GM18499 (cell line): ENCODE data around the gene MATN4.

Source experiments
- ATAC-seq: cut with Tn5 transposase; IDR thresholded peaks from one replicate; pipeline ENCODE4 v1.9.1; 2021; ENCODE audit warnings: moderate number of reproducible peaks; ENCODE audit not compliant: insufficient read depth, unreplicated experiment

The MATN4 gene

GRCh38 chr20:45317826-45318225 lies 9.7 kb upstream of the MATN4 start:
- ATAC-seq, result no peak

- ATAC-seq, result no peak
These were observed 8.3 kb upstream of the MATN4 start for GRCh38 chr20:45316150-45317080.

GRCh38 chr20:45315672-45316071 lies 7.6 kb upstream of the MATN4 start:
- no peak for ATAC-seq

DNA sequence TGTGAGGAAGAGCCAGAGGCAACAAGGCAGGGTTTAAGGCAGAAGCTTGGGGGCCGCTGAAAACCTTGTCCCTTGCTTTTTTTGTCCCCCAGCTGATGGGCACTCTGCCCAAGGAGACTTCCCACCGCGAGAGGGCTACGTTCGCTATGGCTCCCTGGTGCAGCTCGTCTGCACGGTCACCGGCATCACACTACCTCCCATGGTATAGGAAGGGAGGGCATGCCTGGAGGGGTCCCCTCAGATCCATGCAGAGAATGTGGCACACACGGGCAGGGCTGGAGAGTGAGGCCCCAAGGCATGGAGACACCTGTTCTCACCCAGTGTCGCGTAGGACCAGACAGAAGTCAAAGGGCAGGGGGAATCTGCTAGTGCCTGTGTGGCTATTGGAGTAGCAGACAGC lies 5.8 kb upstream of the MATN4 start:
- no peak for ATAC-seq

DNA sequence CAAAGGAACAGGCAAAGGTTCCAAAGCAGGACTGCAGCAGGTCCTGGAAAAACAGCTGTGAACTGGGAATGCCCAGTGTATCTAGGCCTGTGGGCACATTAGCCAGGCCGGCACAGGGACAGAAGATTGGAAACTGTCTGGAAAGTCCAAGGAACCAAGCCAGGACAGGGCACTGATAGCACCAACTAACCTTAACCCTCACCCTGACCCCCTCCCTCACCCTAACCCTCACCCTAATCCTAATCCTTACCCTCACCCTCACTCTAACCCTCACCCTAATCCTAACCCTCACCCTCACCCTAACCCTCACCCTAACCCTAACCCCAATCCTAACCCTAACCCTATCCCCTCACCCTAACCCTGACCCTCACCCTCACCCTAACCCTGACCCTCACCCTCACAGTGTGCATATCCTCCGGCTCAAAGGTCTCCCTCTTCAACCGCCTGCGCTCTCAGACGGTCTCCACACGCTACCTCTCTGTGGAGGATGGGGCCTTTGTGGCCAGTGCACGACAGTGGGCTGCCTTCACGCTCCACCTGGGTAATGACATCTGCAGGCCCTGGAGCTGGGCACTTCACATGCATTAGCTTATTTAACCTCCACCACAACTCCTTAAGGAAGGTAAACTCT lies 5.1 kb upstream of the MATN4 start:
- no peak for ATAC-seq

GRCh38 chr20:45312241-45312640 lies 4.1 kb upstream of the MATN4 start:
- ATAC-seq, result no peak

- ATAC-seq, result no peak
These were observed 3.6 kb upstream of the MATN4 start for GRCh38 chr20:45311589-45312211.

GRCh38 chr20:45309075-45309474 lies 976 bp upstream of the MATN4 start:
- no peak for ATAC-seq

DNA sequence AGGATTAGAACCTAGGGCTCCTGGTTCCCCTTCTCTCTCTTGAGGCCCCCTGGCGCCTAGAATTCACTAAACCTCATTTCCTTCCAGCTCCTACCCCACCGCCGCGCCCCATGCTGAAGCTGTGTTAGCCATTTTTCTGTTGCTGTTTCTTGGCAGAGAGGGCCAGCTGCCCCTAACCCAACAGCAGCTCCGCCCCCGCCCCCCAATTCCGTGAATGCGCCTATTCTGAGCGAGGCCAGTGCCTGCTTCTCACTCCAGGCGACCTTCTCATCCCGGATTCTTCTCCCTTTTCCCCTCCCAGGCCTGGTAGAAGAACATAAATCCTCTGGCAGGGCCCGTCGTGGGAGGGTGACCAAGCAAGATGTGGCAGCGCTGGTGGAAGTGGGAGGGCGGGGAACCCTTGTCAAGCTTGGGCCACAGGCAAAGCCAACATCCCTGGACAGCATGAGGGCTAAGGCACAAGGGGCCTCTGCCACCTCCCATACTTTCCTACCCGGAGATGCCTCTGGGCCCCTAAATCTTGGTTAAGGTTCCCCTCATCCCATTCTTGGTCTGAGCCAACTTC lies 941 bp downstream of the MATN4 start:
- ATAC-seq, result no peak

- no peak for ATAC-seq
These were observed 1.6 kb downstream of the MATN4 start, which contains the start of gene RBPJL for GRCh38 chr20:45306431-45306982. Gene RBPJL (plus strand): TSS chr20:45306840. CDS start chr20:45306923, 83 bp downstream.

- no peak for ATAC-seq
These were observed 2.8 kb downstream of the MATN4 start for GRCh38 chr20:45305262-45305661.

GRCh38 chr20:45304464-45304999 lies 3.6 kb downstream of the MATN4 start:
- no peak for ATAC-seq

DNA sequence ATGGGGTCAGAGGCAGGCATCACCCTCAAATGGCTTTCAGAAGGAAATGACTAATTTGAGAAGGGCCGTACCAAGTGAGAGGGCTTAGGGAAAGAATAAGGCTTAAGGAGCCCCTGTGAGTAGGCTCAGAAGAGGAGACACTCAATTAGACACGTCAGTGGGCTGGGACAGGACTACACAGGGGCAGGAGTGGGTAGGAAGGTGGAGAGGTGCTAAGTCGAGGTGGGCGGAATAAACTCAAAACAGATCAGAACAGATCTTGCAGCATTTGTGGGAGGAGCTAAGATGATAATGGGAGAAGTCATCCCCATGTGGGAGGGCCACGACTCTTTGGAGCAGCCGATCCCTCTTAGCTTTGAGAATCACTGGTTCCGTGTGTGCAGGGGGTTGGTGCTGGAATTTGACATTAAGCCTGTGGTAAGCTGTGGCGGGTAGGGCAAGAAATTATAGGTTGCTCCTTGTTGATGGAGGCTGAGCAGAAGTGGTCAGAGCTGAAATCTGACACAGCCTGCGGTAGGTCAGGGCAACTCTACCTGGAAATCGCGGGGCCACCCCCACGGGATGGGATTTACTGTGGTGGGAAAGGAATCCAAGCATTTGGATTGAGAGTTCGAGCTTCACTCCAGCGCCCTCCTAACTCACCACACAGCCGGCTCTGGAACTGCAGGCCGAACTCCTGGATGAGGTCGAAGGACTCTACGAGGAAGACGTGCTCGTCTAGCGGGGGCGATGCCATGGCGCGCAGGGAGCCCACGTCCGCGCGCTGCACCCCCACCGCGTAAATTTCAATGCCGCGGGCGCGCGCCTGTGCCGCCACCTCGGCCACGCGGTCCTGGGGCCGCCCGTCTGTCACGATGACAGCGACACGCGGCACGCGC lies 4.3 kb downstream of the MATN4 start:
- ATAC-seq, result no peak

DNA sequence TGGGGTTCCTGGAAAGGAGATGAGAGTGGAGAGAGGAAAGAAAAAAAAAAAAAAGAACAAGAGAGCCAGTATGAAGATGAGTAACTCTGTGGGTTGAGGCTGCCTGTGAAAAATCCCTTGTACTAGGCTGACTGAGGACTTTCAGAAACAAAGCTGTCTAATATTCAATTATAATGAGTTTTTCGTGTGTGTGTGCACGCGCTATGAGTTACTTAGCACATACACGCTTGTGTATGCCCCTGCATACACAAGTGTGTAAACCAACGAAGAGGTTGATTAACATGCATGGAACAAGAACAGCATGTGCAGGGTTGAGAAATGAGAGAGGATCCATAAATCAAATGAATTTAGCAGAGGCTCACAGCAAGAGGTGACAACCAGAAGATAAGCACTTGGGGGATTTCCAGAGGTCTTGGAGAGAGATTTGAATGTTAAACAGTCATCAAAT lies 6.3 kb downstream of the MATN4 start:
- ATAC-seq, result no peak

GRCh38 chr20:45300961-45301360 lies 7.1 kb downstream of the MATN4 start:
- ATAC-seq, result no peak

DNA sequence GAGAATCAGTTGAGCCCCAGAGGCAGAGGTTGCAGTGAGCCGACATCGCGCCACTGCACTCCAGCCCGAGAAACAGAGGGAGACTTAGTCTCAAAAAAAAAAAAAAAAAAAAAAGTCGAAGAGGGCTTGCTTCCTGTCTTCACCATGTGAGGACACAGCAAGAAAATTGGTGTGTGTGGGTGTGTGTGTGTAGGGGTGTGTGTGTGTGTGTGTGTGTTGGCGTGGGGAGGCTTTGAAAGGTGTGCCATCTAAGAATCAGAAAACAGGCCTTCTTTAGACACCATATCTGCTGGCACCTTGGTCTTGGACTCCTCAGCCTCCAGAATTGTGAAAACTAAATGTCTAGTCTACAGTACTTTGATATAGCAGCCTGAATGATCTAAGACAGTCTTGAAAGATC lies 8.3 kb downstream of the MATN4 start:
- no peak for ATAC-seq

DNA sequence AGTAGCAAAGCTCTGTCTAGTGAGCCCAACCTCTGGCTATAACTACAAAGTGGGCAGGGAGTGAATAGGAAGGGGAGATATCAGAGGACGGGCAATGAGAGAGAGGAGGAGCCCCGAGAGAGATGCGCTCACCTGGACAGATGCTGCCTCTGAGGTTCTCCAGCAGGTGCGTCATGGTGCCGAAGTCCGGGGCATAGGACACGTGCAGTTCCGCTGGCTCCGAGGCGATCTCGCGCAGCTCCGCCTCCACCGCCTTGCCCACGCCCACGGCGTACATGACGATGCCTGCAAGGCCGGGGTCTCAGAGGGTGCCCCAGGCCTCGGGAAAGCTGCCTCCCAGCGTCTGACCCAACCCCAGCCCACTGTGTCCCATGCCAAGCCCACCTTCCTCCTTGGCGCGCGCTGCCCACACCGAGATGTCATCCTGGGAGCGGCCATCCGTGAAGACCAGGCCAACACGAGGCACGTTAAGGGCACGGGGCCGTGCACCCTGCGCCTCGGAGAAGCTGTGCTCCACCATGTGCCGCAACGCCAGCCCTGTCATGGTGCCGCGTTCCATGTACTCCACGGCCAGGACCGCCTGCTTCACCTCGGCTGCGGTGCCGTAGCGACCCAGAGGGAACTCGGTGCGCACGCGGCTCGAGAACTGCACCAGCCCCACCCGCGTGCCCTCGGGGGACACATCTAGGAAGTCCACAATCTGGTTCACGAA lies 10.2 kb downstream of the MATN4 start:
- no peak for ATAC-seq

DNA sequence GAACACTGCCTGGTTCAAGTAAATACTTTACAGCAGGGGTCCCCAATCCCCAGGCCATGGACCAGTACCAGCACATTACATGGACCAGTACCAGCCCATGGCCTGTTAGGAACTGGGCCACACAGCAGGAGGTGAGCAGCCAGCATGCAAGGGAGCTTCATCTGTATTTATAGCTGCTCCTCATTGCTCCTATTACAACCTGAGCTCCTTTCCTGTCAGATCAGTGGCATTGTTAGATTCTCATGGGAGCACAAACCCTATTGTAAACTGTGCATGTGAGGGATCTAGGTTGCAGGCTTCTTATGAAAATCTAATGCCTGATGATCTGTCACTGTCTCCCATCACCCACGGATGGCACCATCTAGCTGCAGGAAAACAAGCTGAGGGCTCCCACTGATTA lies 13.4 kb downstream of the MATN4 start:
- no peak for ATAC-seq

- no peak for ATAC-seq
These were observed 14.1 kb downstream of the MATN4 start for GRCh38 chr20:45294003-45294368.
